Measurements from ENCODE around the gene ANAPC2.
A peak's percentile ranks its signal among the peaks of the same experiment; 100 is the strongest.

Gene ANAPC2

GRCh38 chr9:137199411-137200121 lies 11.2 kb upstream of the ANAPC2 start:
- no peak for DNase-seq (ENCODE audit: low read depth)
- TF ChIP-seq, protein P1, sequence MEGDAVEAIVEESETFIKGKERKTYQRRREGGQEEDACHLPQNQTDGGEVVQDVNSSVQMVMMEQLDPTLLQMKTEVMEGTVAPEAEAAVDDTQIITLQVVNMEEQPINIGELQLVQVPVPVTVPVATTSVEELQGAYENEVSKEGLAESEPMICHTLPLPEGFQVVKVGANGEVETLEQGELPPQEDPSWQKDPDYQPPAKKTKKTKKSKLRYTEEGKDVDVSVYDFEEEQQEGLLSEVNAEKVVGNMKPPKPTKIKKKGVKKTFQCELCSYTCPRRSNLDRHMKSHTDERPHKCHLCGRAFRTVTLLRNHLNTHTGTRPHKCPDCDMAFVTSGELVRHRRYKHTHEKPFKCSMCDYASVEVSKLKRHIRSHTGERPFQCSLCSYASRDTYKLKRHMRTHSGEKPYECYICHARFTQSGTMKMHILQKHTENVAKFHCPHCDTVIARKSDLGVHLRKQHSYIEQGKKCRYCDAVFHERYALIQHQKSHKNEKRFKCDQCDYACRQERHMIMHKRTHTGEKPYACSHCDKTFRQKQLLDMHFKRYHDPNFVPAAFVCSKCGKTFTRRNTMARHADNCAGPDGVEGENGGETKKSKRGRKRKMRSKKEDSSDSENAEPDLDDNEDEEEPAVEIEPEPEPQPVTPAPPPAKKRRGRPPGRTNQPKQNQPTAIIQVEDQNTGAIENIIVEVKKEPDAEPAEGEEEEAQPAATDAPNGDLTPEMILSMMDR (conservative IDR thresholded peaks at IDR 0.05; ENCODE audit: low read length) = no peak
- peak overlapping the region; percentile 52 for H3K4me3 ChIP-seq (ENCODE audit: low read length)

DNA sequence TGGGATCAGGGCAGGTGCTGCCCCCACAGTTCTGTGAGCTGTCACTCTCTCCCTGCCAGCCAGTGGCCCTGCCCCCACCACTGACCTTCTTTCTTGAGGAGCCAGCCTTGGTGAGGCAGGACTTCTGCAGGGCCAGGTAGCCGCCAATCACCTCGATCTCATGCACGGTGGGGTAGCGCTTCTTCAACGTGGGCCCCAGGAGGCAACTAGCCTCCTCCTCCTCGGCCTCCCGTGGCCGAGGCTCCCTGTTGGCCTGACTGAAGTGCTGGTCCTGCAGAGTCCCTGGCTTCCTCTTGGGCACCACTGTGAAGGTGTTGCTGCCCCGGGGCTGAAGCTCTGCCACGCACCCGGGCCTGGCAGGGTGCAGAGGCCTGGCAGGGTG lies 10.5 kb upstream of the ANAPC2 start:
- TF ChIP-seq, protein P1 (conservative IDR thresholded peaks at IDR 0.05; ENCODE audit: low read length) = no peak
- H3K4me3 ChIP-seq (ENCODE audit: low read length) = peak overlapping the region; percentile 52
- DNase-seq (ENCODE audit: low read depth) = no peak

DNA sequence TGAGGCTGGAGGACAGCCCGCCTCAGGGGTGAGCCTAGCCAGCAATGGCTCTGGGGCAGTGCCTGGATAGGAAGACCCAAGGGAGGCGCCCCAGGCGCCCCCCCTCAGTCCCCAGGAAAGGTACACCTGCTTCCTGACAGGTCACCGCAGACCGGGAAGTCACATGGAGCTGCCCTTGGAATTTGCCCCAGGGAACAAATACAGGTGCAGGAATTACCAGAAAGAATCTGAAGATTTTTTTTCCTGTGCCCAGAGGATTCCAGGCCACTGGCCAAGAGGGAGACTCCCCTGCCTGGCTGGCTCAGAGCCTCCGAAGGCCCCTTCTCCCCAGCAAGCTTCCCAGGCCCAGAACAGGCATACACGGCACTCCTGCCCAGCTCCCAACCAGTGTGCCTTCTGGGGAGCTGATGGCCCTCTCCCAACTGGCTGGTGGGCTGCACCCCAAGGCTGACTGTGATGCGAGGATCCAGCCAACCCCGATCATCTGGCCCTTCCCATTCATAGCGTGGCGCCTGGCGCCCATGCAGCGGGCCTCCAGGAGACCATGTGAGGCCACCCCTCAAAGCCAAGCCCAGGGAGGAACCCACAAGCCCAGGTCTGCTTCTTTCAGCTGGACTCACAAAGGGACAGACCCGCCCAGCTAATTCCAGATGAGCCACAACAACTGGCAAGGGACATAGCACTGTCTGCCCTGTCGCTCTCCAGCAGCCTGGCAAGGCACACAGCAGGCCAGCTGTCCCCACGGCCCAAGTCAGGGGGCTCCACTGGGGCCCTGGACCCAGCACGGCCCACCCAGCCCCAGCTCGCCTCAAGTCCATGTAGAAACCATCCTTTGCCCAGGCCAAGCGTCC lies 9.9 kb upstream of the ANAPC2 start:
- no peak for DNase-seq (ENCODE audit: low read depth)
- peak overlapping the region; percentile 52 for H3K4me3 ChIP-seq (ENCODE audit: low read length)
- TF ChIP-seq, protein P1 (conservative IDR thresholded peaks at IDR 0.05; ENCODE audit: low read length) = no peak

GRCh38 chr9:137195525-137196220 lies 7.3 kb upstream of the ANAPC2 start:
- TF ChIP-seq, protein P1 (conservative IDR thresholded peaks at IDR 0.05; ENCODE audit: low read length) = no peak
- DNase-seq (ENCODE audit: low read depth) = no peak
- H3K4me3 ChIP-seq (ENCODE audit: low read length) = no peak overlapping the region

- TF ChIP-seq, protein P1 (conservative IDR thresholded peaks at IDR 0.05; ENCODE audit: low read length) = no peak
- H3K4me3 ChIP-seq (ENCODE audit: low read length) = no peak overlapping the region
- DNase-seq (ENCODE audit: low read depth) = no peak
Observed at GRCh38 chr9:137194909-137195308, 6.5 kb upstream of the ANAPC2 start.

- TF ChIP-seq, protein P1 (conservative IDR thresholded peaks at IDR 0.05; ENCODE audit: low read length) = no peak
- H3K4me3 ChIP-seq (ENCODE audit: low read length) = no peak overlapping the region
- DNase-seq (ENCODE audit: low read depth) = no peak
Observed at GRCh38 chr9:137194388-137194787, 6.0 kb upstream of the ANAPC2 start.

Measured in AG10803 (cell line).